Retina (tissue), 1 donor: ENCODE results near the gene ATP5ME.
A peak's percentile ranks its signal among the peaks of the same experiment; 100 is the strongest.

Source experiments
- DNase-seq: peaks from one replicate; pipeline ENCODE4 v3.0.0-alpha.2; 2016

Gene ATP5ME

GRCh38 chr4:632196-632790, 41.8 kb downstream of the ATP5ME start:
- no peak for DNase-seq

GRCh38 chr4:630656-631055, 43.4 kb downstream of the ATP5ME start:
- DNase-seq, result no peak

GRCh38 chr4:629915-630641, 44.0 kb downstream of the ATP5ME start:
- DNase-seq, result peak; percentile 55

GRCh38 chr4:629636-629914, 44.5 kb downstream of the ATP5ME start:
- DNase-seq, result no peak

- no peak for DNase-seq
Measured at GRCh38 chr4:628821-629635, 45.0 kb downstream of the ATP5ME start.

GRCh38 chr4:628311-628741, 45.8 kb downstream of the ATP5ME start:
- no peak for DNase-seq

- DNase-seq, result no peak
Measured at GRCh38 chr4:627347-628125, 46.5 kb downstream of the ATP5ME start.

GRCh38 chr4:626201-627091, 47.6 kb downstream of the ATP5ME start:
- no peak for DNase-seq

- no peak for DNase-seq
Measured at GRCh38 chr4:625631-626161, 48.4 kb downstream of the ATP5ME start.

GRCh38 chr4:624705-625590, 49.1 kb downstream of the ATP5ME start, which contains the start of gene PDE6B:
PDE6B (plus strand) TSS chr4:625573; CDS start chr4:625627, 54 bp downstream.
- no peak for DNase-seq

GRCh38 chr4:623914-624566, 50.0 kb downstream of the ATP5ME start:
- no peak for DNase-seq

- no peak for DNase-seq
Measured at GRCh38 chr4:622996-623913, 50.8 kb downstream of the ATP5ME start.
